DMS53 (cell line): Measurements from ENCODE around the gene TEFM.
"Not testable (repeated sequence)": the region's sequence is repeated elsewhere in the genome, so short reads cannot be mapped to it uniquely, and the experiment has no call there.

Source experiments
- DNase-seq: peaks from one replicate; lab custom pipeline; 2025; lab: John Stamatoyannopoulos, UW

Gene TEFM

DNA sequence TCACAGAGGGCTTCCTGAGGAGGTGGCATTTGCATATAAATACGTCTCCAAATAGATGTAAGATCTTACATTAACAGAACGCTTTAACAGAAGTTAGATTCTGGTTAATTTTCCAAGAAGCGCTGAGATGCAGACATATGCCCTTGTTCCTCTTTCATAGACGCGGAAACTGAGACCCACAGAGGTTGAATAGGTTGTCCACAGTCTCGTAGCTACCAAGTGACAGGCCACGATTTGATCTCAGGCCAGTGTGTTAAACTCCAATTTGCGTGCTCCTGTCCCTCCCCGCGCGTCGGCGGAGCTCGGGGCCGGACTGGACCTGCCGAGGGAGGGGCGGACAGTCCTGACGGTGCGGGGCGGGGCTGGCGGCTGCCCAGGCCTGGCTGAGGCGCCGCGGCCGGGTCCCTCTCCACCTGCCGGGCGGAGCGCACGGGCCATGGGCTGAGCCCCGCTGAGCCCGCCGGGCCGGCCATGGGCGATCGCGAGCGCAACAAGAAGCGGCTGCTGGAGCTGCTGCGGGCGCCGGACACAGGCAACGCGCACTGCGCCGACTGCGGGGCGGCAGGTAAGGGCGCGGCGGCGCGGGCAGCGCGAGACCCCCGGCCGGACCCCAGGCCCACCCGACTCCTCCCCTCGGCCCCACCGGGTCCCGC is 15.6 kb upstream of the TEFM start, which contains the start of gene ADAP2:
TSS of gene ADAP2 (plus strand) at position 402 of the 653 bp plus-strand sequence. CDS start at position 472, 70 bp downstream.
- DNase-seq = peak; percentile 65

DNA sequence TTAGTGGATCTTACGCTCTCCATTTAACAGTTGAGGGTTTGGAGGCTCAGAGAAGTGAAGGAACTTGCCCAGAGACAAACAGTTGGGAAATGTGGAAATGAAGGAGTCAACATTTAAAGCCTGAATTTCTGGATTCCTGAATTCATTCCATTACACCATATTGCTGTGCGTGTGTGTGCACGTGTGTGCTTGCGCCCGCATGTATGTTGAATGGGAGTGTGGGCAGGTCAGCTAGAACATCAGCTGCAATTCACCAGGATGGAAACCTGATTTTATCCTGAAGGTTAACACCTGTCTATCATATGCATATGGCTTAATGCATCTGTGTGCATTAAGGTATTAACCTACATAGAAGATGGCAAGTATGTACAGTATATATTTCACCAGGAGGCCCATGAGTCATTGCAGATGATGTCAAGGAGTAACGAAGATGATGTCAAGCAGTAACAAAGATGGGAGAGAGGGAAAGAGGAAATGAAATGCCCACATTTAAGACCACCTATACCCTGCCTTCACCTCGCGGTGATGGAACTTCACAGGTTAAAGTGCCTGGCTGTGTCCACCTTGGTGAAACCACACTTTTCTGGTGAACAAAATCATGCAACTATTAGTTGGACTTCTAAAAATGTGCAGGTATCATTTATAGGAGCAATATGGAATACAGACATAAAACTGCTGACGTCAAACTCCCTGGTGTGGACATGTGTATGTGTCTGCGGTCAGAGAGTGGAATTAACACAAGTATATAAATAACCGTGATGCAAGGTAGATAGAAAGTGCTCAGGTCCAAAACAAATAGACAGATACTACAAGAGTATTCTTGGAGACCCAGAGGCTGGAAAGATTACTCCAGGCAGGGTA is 14.9 kb upstream of the TEFM start:
- DNase-seq = peak; percentile 66

DNA sequence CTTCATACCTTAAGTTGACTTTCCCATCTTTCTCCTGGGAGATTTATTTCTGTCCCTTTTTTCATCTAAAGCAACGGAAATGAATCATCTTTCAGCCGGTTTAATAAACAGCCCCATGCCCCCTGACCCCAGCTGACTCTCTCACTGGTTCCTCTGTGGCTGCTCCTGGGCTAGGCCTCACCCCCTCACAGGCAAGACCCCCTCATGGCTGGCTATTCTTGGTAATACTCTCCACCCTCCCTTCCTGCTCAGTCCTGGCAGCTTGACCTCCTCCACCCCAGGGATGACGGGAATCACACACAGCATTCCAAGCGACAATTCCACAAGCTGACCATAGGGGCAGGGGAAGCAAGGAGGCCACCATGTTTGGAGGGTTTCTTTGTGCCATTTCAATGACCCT is 14.2 kb upstream of the TEFM start:
- peak; percentile 6 for DNase-seq

DNA sequence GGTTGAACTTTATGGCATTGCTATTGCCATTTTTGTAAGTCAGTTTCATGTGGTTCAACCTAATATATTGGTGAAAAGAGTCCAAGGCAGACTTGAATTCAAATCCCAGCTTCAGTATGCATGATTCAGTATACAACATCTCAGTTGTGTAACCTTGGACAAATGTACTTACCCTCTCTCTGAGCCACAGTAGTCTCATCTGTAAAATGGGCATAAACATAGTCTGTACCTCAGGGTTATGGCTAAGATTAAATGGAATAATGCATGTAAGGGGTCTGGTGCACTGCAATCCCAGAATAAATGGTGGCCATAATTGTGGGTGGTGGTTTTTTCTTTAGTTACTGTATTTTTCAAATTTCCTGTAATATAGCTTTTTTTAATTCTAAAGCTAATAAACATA is 11.0 kb upstream of the TEFM start:
- no peak for DNase-seq

DNA sequence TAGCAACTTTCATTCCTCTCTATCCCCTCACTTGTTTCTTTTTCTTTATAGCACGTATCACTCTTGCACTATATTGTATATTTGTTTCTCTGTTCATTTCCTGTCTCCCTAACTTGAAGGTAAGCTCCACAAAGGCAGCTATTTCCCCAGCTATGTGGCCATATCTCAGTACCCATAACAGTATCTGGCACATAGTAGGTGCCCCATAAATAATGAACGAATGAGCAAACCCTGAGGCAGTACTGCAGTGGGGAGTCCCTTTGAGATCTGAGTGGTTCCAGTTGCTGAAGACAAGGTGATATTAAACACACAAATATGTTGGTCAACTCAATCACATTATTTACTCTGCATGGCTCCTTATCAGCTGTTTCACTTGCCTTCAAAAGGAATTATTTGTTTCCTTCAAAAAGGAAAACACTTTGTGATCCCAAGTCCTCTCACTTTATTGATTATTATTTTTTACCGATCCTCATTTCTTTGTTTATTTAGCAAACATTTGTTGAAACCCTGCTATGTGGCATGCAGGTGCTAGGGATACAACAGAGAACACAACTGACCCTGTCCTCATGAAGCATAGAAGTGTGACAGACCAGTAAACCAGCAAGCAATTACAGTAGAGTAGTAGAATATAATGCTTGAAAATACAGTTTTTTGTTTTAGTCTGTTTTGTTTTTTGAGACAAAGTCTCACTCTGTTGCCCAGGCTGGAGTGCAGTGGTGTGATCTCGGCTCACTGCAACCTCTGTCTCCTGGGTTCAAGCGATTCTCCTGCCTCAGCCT is 10.0 kb upstream of the TEFM start:
- peak; percentile 61 for DNase-seq

DNA sequence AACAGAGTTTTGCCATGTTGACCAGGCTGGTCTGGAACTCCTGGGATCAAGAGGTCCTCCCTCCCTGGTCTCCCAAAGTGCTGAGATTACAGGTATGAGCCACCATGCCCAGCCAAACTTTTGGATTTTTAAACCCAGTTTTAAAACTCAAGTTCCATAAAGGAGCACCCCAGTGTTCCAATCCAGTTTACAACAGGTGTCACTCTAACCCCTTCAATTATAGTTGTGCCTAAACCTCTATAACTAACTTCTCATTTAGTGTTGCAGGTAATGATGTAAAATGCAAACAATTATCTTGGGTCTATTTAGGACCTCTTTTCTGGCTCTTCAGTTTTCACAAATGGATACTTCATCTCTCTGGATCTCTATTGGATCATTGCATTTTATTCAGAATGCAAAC is 7.9 kb upstream of the TEFM start:
- DNase-seq = no peak

DNA sequence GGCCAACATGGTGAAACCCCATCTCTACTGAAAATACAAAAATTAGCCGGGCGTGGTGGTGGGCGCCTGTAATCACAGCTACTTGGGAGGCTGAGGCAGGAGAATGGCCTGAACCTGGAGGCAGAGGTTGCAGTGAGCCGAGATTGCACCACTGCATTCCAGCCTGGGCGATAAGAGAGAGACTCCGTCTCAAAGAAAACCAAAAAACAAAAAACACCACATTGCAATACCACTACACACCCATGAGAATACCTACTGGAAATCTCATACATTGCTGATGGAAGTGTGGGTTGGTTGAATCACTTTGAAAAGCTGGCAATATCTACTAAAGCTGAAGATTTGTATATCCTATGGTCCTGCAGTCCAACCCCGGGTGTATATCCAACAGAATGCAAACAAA is 4.1 kb upstream of the TEFM start:
- DNase-seq = not testable (repeated sequence)

DNA sequence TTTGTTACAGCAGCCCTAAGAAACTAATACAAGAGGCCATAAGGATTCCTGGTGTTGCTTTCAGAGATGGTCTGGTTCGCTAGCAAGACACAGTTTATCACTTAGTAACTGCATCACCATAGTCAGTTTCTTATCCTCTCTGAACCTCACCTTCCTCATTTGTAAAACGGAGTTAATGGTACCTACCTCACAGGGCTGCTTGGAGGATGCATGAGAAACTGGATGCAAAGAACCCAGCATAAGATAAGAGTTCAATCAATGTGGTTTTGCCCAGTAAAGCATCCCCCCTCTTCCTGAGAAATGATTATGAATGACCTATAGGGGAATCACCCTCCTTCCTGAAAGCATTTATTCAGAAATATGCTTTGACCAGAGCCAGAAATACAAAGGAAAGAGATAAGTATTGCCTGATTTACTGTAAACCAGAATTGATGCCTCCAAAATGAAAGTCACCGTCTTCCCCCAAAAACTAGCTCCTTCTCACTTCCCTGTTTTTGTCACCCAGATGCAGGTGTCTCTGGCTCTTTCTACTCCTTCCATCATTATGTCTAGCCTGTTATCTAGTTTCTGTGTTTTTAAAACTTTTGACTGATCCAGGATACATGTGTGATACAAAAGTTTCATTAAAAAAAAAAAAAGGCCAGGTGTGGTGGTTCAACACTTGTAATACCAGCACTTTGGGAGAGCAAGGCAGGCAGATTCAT is 2.8 kb upstream of the TEFM start:
- DNase-seq = no peak

DNA sequence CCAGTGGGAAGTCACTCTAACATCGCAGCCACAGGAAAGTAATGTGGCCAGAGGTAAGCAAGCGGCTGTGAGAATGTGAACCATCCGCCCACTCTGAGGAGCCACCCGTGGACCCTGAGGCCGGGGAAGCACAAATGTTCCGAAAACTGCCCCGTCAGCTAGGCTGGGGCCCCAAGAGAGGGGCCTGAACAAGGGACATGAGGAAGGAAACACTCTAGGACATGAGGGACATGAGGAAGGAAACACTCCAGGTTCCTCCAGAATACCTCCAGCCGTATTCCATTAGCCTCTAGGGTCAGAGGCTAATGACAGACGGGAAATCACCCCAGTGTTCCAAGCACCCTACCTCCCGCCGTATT is 317 bp downstream of the TEFM start:
- no peak for DNase-seq

DNA sequence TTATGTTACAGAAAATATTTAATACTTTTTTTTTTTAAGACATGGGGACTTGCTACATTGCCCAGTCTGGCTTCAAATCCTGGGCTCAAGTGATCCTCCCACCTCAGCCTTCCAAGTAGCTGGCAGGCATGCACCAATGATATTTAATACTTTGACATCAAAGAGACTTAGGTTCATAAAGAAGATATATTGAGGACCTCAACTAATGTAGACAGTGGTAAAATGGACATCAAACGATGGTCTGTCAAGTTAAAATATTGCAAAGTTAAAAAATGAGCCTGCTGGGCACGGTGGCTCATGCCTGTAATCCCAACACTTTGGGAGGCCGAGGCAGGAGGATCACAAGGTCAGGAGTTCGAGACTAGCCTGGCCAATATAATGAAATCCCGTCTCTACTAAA is 8.7 kb downstream of the TEFM start:
- DNase-seq = no peak

DNA sequence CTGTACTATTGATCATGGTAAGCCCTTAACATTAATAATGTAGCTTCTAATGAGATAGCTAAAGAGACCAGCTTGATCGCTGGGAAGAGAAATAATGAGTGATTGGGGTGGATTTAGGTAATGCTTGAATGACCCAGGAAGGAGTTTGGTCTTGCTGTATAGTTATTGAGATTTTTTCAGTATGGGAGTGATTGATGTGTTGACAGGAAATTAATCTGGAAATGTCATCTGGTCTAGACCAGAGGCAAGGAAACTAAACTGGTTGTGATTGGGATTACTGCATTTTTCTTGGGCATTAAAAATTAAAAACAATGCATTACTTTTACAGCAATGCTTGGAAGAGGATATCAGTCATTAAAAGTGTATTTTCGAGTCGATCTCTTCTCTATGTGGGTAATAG is 11.8 kb downstream of the TEFM start:
- DNase-seq = no peak

DNA sequence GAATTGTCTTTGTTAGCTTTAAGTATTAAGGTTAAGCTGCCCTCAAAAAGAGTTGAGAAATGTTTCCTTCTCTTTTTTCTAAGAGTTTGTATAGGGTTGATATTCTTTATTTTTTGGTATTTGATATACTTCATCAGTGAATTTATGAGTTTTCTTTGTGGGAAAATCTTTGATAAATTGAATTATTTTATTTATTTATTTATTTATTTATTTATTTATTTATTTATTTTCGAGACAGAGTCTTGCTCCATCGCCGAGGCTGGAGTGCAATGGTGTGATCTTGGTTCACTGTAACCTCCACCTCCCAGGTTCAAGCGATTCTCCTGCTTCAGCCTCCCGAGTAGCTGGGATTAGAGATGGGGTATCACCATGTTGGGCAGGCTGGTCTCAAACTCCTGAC is 19.9 kb downstream of the TEFM start:
- DNase-seq = no peak

DNA sequence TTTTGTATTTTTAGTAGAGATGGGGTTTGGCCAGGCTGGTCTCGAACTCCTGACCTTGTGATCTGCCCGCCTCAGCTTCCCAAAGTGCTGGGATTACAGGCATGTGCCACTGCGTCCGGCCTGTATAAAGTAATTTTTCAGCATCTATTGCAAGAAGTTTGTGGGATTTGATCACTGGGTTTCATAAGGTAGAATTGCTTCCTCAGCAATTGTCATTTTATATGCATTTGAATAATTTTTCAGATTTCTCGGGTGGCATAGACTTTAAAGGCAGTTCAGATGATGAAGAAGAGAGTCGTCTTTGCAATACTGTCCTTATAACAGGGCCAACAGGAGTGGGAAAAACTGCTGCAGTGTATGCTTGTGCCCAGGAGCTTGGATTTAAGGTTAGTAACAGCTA is 37.0 kb downstream of the TEFM start:
- DNase-seq = no peak

DNA sequence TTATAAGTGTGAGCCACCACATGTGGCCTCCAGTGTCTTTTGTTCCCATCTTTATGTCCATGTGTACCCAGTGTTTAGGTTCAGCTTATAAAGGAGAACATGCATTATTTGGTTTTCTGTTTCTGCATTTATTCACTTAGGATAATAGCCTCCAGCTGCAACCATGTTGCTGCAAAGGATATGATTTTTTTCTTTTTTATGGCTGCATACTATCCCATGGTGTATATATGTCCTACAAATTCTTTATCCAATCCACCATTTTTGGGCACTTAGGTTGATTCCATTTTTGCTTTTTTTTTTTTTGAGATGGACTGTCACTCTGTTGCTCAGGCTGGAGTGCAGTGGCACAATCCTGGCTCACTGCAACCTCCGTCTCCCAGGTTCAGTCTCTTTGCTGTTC is 41.4 kb downstream of the TEFM start:
- no peak for DNase-seq

DNA sequence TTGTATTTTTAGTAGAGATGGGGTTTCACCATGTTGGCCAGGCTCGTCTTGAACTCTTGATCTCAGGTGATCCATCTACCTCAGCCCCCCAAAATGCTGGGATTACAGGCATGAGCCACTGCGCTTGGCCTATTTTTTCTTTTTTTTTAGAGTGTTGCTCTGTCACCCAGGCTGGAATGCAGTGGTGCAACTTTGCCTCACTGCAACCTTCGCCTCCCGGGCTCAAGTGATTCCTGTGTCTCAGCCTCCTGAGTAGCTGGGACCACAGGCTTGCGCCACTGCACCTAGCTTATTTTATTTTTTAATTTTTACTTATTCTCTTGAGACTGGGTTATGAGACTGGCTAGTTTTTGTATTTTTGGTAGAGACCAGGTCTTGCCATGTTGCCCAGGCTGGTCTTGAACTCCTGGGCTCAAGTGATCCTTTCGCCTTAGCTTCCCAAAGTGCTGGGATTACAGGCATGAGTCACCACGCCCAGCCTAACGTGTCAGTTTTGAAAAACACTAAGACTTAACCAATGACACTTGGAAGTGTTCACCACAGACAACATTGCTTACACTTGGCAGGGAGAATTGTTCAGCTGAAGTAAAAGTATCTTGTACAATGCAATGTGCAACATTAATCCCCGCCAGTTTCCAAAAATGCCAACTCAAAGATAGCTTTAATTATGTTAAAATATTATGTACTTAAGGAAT is 47.3 kb downstream of the TEFM start:
- DNase-seq = no peak

DNA sequence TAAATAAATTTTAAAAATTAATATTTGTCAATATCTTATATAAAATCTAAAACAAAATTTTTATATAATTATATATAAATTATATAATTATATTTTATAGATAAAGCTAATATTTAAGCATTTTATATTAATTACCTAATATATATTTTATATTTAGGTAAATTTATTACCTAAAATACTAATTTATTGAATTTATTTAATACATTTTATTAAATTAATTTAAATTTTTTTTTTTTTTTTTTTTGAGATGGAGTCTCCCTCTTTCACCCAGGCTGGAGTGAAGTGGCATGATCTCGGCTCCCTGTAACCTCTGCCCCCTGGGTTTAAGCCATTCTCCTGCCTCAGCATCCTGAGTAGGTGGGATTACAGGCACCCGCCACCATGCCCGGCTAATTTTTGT is 51.9 kb downstream of the TEFM start:
- DNase-seq = no peak
